NCI-H446 treated with DMSO at 0.1 percent for 48 hours (cell line): Measurements from ENCODE around the gene EPS8L2.

Experiments used
- DNase-seq: peaks from one replicate; lab custom pipeline; 2025; lab: John Stamatoyannopoulos, UW

The EPS8L2 gene

GRCh38 chr11:763073-763463 lies 57.0 kb downstream of the EPS8L2 start:
- no peak for DNase-seq

- no peak for DNase-seq
These were observed 57.7 kb downstream of the EPS8L2 start for GRCh38 chr11:763549-764321.

- DNase-seq, result no peak
These were observed 58.4 kb downstream of the EPS8L2 start for GRCh38 chr11:764322-765024.

- DNase-seq, result no peak
These were observed 59.2 kb downstream of the EPS8L2 start for GRCh38 chr11:765025-765801.

GRCh38 chr11:765802-766091 lies 59.7 kb downstream of the EPS8L2 start:
- DNase-seq, result no peak

- DNase-seq, result no peak
These were observed 60.3 kb downstream of the EPS8L2 start for GRCh38 chr11:766106-766935.

- no peak for DNase-seq
These were observed 60.8 kb downstream of the EPS8L2 start for GRCh38 chr11:766936-767210.

GRCh38 chr11:767238-767637 lies 61.2 kb downstream of the EPS8L2 start:
- no peak for DNase-seq

- DNase-seq, result no peak
These were observed 64.0 kb downstream of the EPS8L2 start for GRCh38 chr11:769887-770641.

GRCh38 chr11:770642-771616 lies 64.9 kb downstream of the EPS8L2 start:
- DNase-seq, result no peak

- no peak for DNase-seq
These were observed 65.7 kb downstream of the EPS8L2 start for GRCh38 chr11:771617-772204.

- no peak for DNase-seq
These were observed 66.7 kb downstream of the EPS8L2 start for GRCh38 chr11:772429-773390.

GRCh38 chr11:773425-773824 lies 67.4 kb downstream of the EPS8L2 start:
- no peak for DNase-seq

- no peak for DNase-seq
These were observed 67.8 kb downstream of the EPS8L2 start for GRCh38 chr11:773830-774229.

- DNase-seq, result no peak
These were observed 69.0 kb downstream of the EPS8L2 start for GRCh38 chr11:774873-775592.

- no peak for DNase-seq
These were observed 70.2 kb downstream of the EPS8L2 start for GRCh38 chr11:776263-776560.

GRCh38 chr11:776561-777287 lies 70.7 kb downstream of the EPS8L2 start:
- no peak for DNase-seq
